ENCODE data around the gene C14orf119. TPM values are rescaled to one million over a fixed set of nuclear protein-coding genes. Genes with fewer than 3 reads are reported as not detected.

The C14orf119 gene
- total and polyA plus RNA-seq, 9 of the 15 experiments (the other 6 are each of a cell fraction or from before 2014, with no cell fraction given), result 36.7 to 251 (median 51.8) TPM

GRCh38 chr14:23124337-23124954 is 29.1 kb downstream of the C14orf119 start (continued):
- no peak for TF ChIP-seq ELK1 (CRISPR knock-in tag; IDR thresholded peaks at IDR 0.05)
- TF ChIP-seq TEAD4 (IDR thresholded peaks at IDR 0.05; ENCODE audit: low read length), result peak; percentile 43; the same call in 1 of the 2 replicates
- TF ChIP-seq TEAD4 (CRISPR knock-in tag; IDR thresholded peaks at IDR 0.05; ENCODE audit: borderline replicate concordance), result no peak
- peak; percentile 70 for TF ChIP-seq ARID1B (IDR thresholded peaks at IDR 0.05)
- TF ChIP-seq DMBX1 (CRISPR knock-in tag; IDR thresholded peaks at IDR 0.05; ENCODE audit: borderline replicate concordance), result peak; percentile 20; the same call in 1 of the 2 replicates
- no peak for TF ChIP-seq MXI1 (IDR thresholded peaks at IDR 0.05; ENCODE audit: low read depth, low read length)

DNA sequence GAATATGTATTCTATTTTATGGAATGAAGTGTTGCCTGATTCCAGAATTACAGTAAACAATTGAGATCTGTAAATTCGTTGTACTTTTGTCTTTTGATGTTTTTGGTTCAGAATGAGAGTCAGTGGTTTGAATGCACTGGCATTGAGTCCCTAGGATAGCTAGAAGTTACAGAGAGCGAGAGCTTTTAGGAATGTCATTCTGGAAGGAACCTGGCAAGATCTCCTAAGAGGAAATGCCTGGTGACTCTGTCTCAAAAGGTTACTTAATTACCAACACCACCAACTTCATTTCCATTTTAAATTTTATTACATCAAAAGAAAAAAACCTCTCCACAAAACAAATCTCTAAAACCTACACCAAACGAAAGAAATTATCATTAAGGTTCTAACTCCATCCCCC is 29.7 kb downstream of the C14orf119 start:
- WGBS (ENCODE audit: insufficient coverage, low coverage, missing lambda C conversion rate), result 56% methylated on average over 3 of the region's 3 CpGs
- in situ Hi-C loops (cut with MboI) (no loop called here), intact Hi-C loops (cut with micrococcal nuclease) (no loop called here)
- no peaks in the 10 kb centered on the region for H3K27me3 ChIP-seq (ENCODE audit: control insufficient read depth in 2 of 2, insufficient read depth in 2 of 2, low read length in 2 of 2)
- H4K20me1 ChIP-seq (replicated peaks; ENCODE audit: control insufficient read depth, insufficient read depth, low read length), result no peaks in the 10 kb centered on the region
- H3K9ac ChIP-seq (ENCODE audit: insufficient read depth in 1 of 2, low read depth in 2 of 2, low read length in 2 of 2), result no peak overlapping the region
- no peaks in the 10 kb centered on the region for H3K79me2 ChIP-seq (ENCODE audit: control insufficient read depth, insufficient read depth, low read length)
- no peak overlapping the region for H3K4me2 ChIP-seq (ENCODE audit: insufficient read depth, low read length)
- DNase-seq (ENCODE audit: extremely low read depth in 1 of 4, low spot score in 3 of 4) (no peak), ATAC-seq (no peak), FAIRE-seq (no peak)
- no peak overlapping the region for H2AFZ ChIP-seq (ENCODE audit: low read depth, low read length)
- ChIA-PET POLR2A (interaction anchor here (0.7 to 1.4 kb wide), 3 partner anchors 10 to 113 kb away, joined by 3 to 4 read pairs (median 3); partner anchors contain the start of gene RNF212B), CTCF (ENCODE audit: low intra/inter-chr PET ratio) (interaction anchor here (7.4 kb wide), 1 partner anchor 61 kb away, joined by 310 read pairs; the partner anchor contains the start of gene SLC7A8)
- H3K9me1 ChIP-seq (ENCODE audit: control insufficient read depth, insufficient read depth, low read length), result no peaks in the 10 kb centered on the region
- peaks cover 59 to 60% of the 10 kb centered on the region in 2 experiments for H3K4me1 ChIP-seq (replicated peaks in 1 of 2; ENCODE audit: control insufficient read depth in 2 of 2, insufficient read depth in 2 of 2, low read length in 2 of 2)
- no peak overlapping the region for H3K27ac ChIP-seq (ENCODE audit: extremely low read depth, low read depth, low read length)
- no peaks in the 10 kb centered on the region for H3K36me3 ChIP-seq (ENCODE audit: control insufficient read depth, insufficient read depth, low read length)
- no TSS peak for BruUV-seq (replicated peaks)
- H3K9me3 ChIP-seq (replicated peaks; ENCODE audit: control insufficient read depth, insufficient read depth, low read depth, low read length), result no peaks in the 10 kb centered on the region
- no peak overlapping the region for H3K4me3 ChIP-seq
- TF ChIP-seq ZNF695 (CRISPR knock-in tag; IDR thresholded peaks at IDR 0.05) (no peak), ZBTB40 (IDR thresholded peaks at IDR 0.05) (no peak), ZBTB40 (CRISPR knock-in tag; IDR thresholded peaks at IDR 0.05) (no peak), C11orf30 (IDR thresholded peaks at IDR 0.05; ENCODE audit: low read depth) (no peak)

Data from K562 (cell line).